OCI-LY1 (cell line): ENCODE results near the gene PDPN.

ENCODE experiments used
- H2AFZ ChIP-seq: fragments of 200-600 bp; sonication (generic), shearing (Covaris generic); 2 replicates; pipeline ENCODE4 v1.6.0; 2014; ENCODE audit warnings: antibody characterized with exemption, mild to moderate bottlenecking, low read length
- H3F3A ChIP-seq: fragments of 200-600 bp; sonication (generic), shearing (Covaris generic); 2 replicates; pipeline ENCODE4 v1.6.0; 2014; ENCODE audit warnings: mild to moderate bottlenecking, antibody characterized with exemption, low read length, moderate library complexity; ENCODE audit not compliant: insufficient read depth
- H3K27ac ChIP-seq: fragments of 200-600 bp; sonication (generic); 2 replicates; pipeline ENCODE4 v1.5.1; 2014; ENCODE audit warnings: low read length, mixed run types, mild to moderate bottlenecking, low read depth; ENCODE audit not compliant: poor library complexity, severe bottlenecking
- H3K27me3 ChIP-seq: fragments of 200-600 bp; sonication (generic); 2 replicates; pipeline ENCODE4 v1.6.0; 2014; ENCODE audit warnings: antibody characterized with exemption, mild to moderate bottlenecking, low read length, moderate library complexity; ENCODE audit not compliant: insufficient read depth
- H3K36me3 ChIP-seq: fragments of 200-600 bp; sonication (generic); 2 replicates; pipeline ENCODE4 v1.6.1; 2014; ENCODE audit warnings: mild to moderate bottlenecking, antibody characterized with exemption, low read length, moderate library complexity, mixed read lengths; ENCODE audit not compliant: insufficient read depth
- H3K4me1 ChIP-seq: fragments of 200-600 bp; sonication (generic); 2 replicates; pipeline ENCODE4 v1.5.1; 2014; ENCODE audit warnings: mild to moderate bottlenecking, low read length, moderate library complexity; ENCODE audit not compliant: insufficient read depth, severe bottlenecking
- H3K4me2 ChIP-seq: fragments of 200-600 bp; sonication (generic), shearing (Covaris generic); 2 replicates; pipeline ENCODE4 v1.6.1; 2014; ENCODE audit warnings: low read length
- H3K4me3 ChIP-seq: fragments of 200-600 bp; sonication (generic); 2 replicates; pipeline ENCODE4 v1.5.1; 2014; ENCODE audit warnings: low read length, low read depth, mild to moderate bottlenecking, mixed read lengths; ENCODE audit not compliant: poor library complexity, severe bottlenecking
- H3K79me2 ChIP-seq: fragments of 200-600 bp; shearing (Covaris generic); 2 replicates; pipeline ENCODE4 v1.6.1; 2016; ENCODE audit warnings: mixed run types, low read length, mixed read lengths; ENCODE audit not compliant: insufficient read depth
- H3K9ac ChIP-seq: fragments of 200-600 bp; sonication (generic), shearing (Covaris generic); 2 replicates; pipeline ENCODE4 v1.6.1; 2014; ENCODE audit warnings: mild to moderate bottlenecking, low read length, mixed read lengths
- H3K9me2 ChIP-seq: fragments of 200-600 bp; sonication (generic), shearing (Covaris generic); 2 replicates; pipeline ENCODE4 v1.6.1; 2014; ENCODE audit warnings: low read depth, mild to moderate bottlenecking, low read length, mixed read lengths
- H3K9me3 ChIP-seq: fragments of 200-600 bp; shearing (Covaris generic); 2 replicates; pipeline ENCODE4 v1.6.1; 2014; ENCODE audit warnings: low read length, mixed read lengths
- H4K20me1 ChIP-seq: fragments of 200-600 bp; sonication (generic), shearing (Covaris generic); 2 replicates; pipeline ENCODE4 v1.6.0; 2016; ENCODE audit warnings: mild to moderate bottlenecking, low read length; ENCODE audit not compliant: insufficient read depth
- CTCF ChIP-seq: fragments of 200-600 bp; sonication (generic), shearing (Covaris generic); IDR thresholded peaks from 2 replicates; pipeline ENCODE4 v1.5.1; 2017; ENCODE audit warnings: mild to moderate bottlenecking, antibody characterized with exemption, low read length, moderate library complexity, mixed read lengths
- EZH2 ChIP-seq: fragments of 200-600 bp; sonication (generic), shearing (Covaris generic); IDR thresholded peaks from 2 replicates; pipeline ENCODE4 v1.8.0; 2017; ENCODE audit warnings: borderline replicate concordance, mixed run types, mild to moderate bottlenecking, antibody characterized with exemption, low read length, moderate library complexity, mixed read lengths

The PDPN gene, protein sequence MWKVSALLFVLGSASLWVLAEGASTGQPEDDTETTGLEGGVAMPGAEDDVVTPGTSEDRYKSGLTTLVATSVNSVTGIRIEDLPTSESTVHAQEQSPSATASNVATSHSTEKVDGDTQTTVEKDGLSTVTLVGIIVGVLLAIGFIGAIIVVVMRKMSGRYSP

DNA sequence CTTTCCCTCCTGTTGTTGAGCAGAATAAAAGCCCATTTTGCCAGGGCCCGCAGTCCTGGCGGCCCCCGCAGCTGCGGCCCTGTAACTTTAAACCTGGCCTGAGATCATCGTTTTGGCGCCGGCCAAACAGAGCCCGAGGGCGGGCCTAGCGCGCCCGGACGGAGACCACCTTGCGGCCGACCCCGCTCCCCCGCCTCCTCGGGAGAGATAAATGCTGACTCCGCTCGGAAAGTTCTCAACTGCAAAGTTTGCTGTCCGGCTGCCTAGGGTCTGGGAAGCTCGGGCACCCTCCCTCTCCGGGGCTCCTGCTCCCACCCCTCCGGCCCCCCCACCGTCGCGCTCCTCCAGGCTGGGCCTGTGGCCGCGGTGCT, at the start of gene PDPN:
Gene PDPN, plus strand, starts transcription at position 238 of the 371 bp plus-strand sequence. CDS start 202 bp downstream, outside the sequence.
- Histone ChIP-seq H3K9me3 (no peaks in the 10 kb centered on the region), H4K20me1 (no peaks in the 10 kb centered on the region), H3F3A (no peaks in the 10 kb centered on the region), H3K4me2 (no peak within 1 kb of the TSS), H2AFZ (no peak within 1 kb of the TSS), H3K4me3 (no peak within 1 kb of the TSS), H3K27me3 (0 out of 2 replicates have a peak, but pooled peaks cover 4% of the 10 kb centered on the region), H3K27ac (no peak within 1 kb of the TSS), H3K9me2 (no peaks in the 10 kb centered on the region), H3K36me3 (no peaks in the 10 kb centered on the region), H3K79me2 (no peaks in the 10 kb centered on the region), H3K9ac (no peak within 1 kb of the TSS), H3K4me1 (no peaks in the 10 kb centered on the region)
- TF ChIP-seq CTCF: no peak
- no peak for TF ChIP-seq EZH2

- Histone ChIP-seq H3K4me3 (no peak overlapping the region), H2AFZ (no peak overlapping the region), H3K36me3 (no peaks in the 10 kb centered on the region), H3K9ac (no peak overlapping the region), H3K4me2 (no peak overlapping the region), H3F3A (no peaks in the 10 kb centered on the region), H3K9me2 (no peaks in the 10 kb centered on the region), H4K20me1 (no peaks in the 10 kb centered on the region), H3K27ac (no peak overlapping the region), H3K27me3 (no peaks in the 10 kb centered on the region), H3K9me3 (no peaks in the 10 kb centered on the region), H3K79me2 (no peaks in the 10 kb centered on the region), H3K4me1 (no peaks in the 10 kb centered on the region)
- TF ChIP-seq CTCF (no peak), EZH2 (no peak)
These were observed 48.4 kb upstream of the PDPN start for GRCh38 chr1:13535227-13535626.

DNA sequence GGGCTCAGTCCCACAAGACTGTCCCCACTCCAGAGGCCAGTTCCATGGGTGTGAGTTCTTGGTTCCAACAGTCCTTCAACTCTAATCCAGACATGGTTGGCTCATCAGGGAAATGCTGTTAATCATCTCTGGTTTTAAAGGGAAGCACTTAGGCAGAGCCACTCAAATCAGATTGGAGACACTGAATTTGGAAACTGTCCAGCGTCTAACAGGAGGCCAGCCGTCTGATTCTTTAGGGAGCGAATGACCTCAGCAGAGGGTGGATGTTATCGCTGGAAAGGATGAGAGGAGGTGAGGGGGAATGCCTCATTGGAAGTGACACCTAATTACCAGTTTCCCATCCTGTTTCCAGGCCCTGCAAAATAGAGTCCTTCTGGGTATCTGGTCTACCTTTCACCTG, 47.1 kb upstream of the PDPN start:
- H3K4me2 ChIP-seq: no peak overlapping the region
- H3K9me2 ChIP-seq: no peaks in the 10 kb centered on the region
- no peak overlapping the region for H2AFZ ChIP-seq
- H3K79me2 ChIP-seq: no peaks in the 10 kb centered on the region
- H3K4me1 ChIP-seq: no peaks in the 10 kb centered on the region
- H3K4me3 ChIP-seq: no peak overlapping the region
- TF ChIP-seq CTCF (no peak), EZH2 (no peak)
- H3K9ac ChIP-seq: no peak overlapping the region
- H3K9me3 ChIP-seq: no peaks in the 10 kb centered on the region
- H3F3A ChIP-seq: no peaks in the 10 kb centered on the region
- no peak overlapping the region for H3K27ac ChIP-seq
- no peaks in the 10 kb centered on the region for H4K20me1 ChIP-seq
- H3K27me3 ChIP-seq: no peaks in the 10 kb centered on the region
- H3K36me3 ChIP-seq: no peaks in the 10 kb centered on the region
